Measurements from ENCODE around the gene RETREG1.

RETREG1 gene

GRCh38 chr5:16564248-16564867 lies 52.4 kb downstream of the RETREG1 start:
- no peak for DNase-seq (ENCODE audit: low spot score)
- TF ChIP-seq CTCF (IDR thresholded peaks at IDR 0.05; ENCODE audit: extremely low read depth, missing control alignments), result no peak

GRCh38 chr5:16563686-16564085 lies 53.1 kb downstream of the RETREG1 start:
- TF ChIP-seq CTCF (IDR thresholded peaks at IDR 0.05; ENCODE audit: extremely low read depth, missing control alignments), result no peak
- DNase-seq (ENCODE audit: low spot score), result no peak

GRCh38 chr5:16561660-16562059 lies 55.1 kb downstream of the RETREG1 start:
- DNase-seq (ENCODE audit: low spot score), result no peak
- TF ChIP-seq CTCF (IDR thresholded peaks at IDR 0.05; ENCODE audit: extremely low read depth, missing control alignments), result no peak

- TF ChIP-seq CTCF (IDR thresholded peaks at IDR 0.05; ENCODE audit: extremely low read depth, missing control alignments), result no peak
- no peak for DNase-seq (ENCODE audit: low spot score)
Observed at GRCh38 chr5:16559702-16560101, 57.1 kb downstream of the RETREG1 start.

GRCh38 chr5:16558984-16559629 lies 57.7 kb downstream of the RETREG1 start:
- no peak for DNase-seq (ENCODE audit: low spot score)
- TF ChIP-seq CTCF (IDR thresholded peaks at IDR 0.05; ENCODE audit: extremely low read depth, missing control alignments), result no peak

- no peak for TF ChIP-seq CTCF (IDR thresholded peaks at IDR 0.05; ENCODE audit: extremely low read depth, missing control alignments)
- no peak for DNase-seq (ENCODE audit: low spot score)
Observed at GRCh38 chr5:16557477-16557876, 59.3 kb downstream of the RETREG1 start.

- no peak for TF ChIP-seq CTCF (IDR thresholded peaks at IDR 0.05; ENCODE audit: extremely low read depth, missing control alignments)
- DNase-seq (ENCODE audit: low spot score), result no peak
Observed at GRCh38 chr5:16554110-16554509, 62.7 kb downstream of the RETREG1 start.
